HG02870 (cell line): ENCODE measurements around the gene ALG2.
"Not testable (repeated sequence)": the region's sequence is repeated elsewhere in the genome, so short reads cannot be mapped to it uniquely, and the experiment has no call there.

Source experiments
- ATAC-seq: cut with Tn5 transposase; IDR thresholded peaks from one replicate; pipeline ENCODE4 v1.9.1; 2021; ENCODE audit warnings: mild to moderate bottlenecking, moderate library complexity; ENCODE audit not compliant: unreplicated experiment

ALG2 gene

GRCh38 chr9:99239341-99240060, 17.8 kb upstream of the ALG2 start:
- no peak for ATAC-seq

GRCh38 chr9:99238331-99238730, 16.6 kb upstream of the ALG2 start:
- ATAC-seq = no peak

GRCh38 chr9:99237849-99238248, 16.1 kb upstream of the ALG2 start:
- ATAC-seq = not testable (repeated sequence)

- ATAC-seq = no peak
These were observed 15.6 kb upstream of the ALG2 start for GRCh38 chr9:99237356-99237755.

- ATAC-seq = peak; percentile 90
These were observed 14.3 kb upstream of the ALG2 start for GRCh38 chr9:99235926-99236634.

- no peak for ATAC-seq
These were observed 13.3 kb upstream of the ALG2 start for GRCh38 chr9:99235069-99235468.

- ATAC-seq = no peak
These were observed 12.9 kb upstream of the ALG2 start for GRCh38 chr9:99234618-99235017.

- ATAC-seq = no peak
These were observed 10.0 kb upstream of the ALG2 start for GRCh38 chr9:99231711-99232110.

- ATAC-seq = no peak
These were observed 8.5 kb upstream of the ALG2 start for GRCh38 chr9:99230206-99230605.

- no peak for ATAC-seq
These were observed 4.3 kb upstream of the ALG2 start for GRCh38 chr9:99226054-99226453.

GRCh38 chr9:99224445-99224844, 2.7 kb upstream of the ALG2 start:
- no peak for ATAC-seq

- peak; percentile 11 for ATAC-seq
These were observed 901 bp upstream of the ALG2 start for GRCh38 chr9:99222416-99223270.

GRCh38 chr9:99221266-99221620, 499 bp downstream of the ALG2 start:
- no peak for ATAC-seq

- ATAC-seq = no peak
These were observed 1.7 kb downstream of the ALG2 start for GRCh38 chr9:99220011-99220410.

GRCh38 chr9:99216073-99216472, 5.7 kb downstream of the ALG2 start:
- ATAC-seq = no peak

- ATAC-seq = no peak
These were observed 8.5 kb downstream of the ALG2 start for GRCh38 chr9:99213197-99213596.

GRCh38 chr9:99211746-99212145, 10.0 kb downstream of the ALG2 start:
- ATAC-seq = no peak

- ATAC-seq = no peak
These were observed 11.2 kb downstream of the ALG2 start for GRCh38 chr9:99210572-99210971.

GRCh38 chr9:99201603-99202002, 20.1 kb downstream of the ALG2 start:
- ATAC-seq = no peak

GRCh38 chr9:99199938-99200539, 21.7 kb downstream of the ALG2 start:
- ATAC-seq = peak; percentile 47

- no peak for ATAC-seq
These were observed 23.8 kb downstream of the ALG2 start for GRCh38 chr9:99197987-99198386.
